HFF-Myc (cell line): ENCODE results near the gene HLTF.

Experiments
- DNase-seq: peaks from one replicate; pipeline ENCODE4 v3.0.0-alpha.2; 2011; ENCODE audit warnings: low read depth; ENCODE audit errors: extremely low read depth
- H3K4me3 ChIP-seq: replicated peaks from 2 replicates; pipeline ENCODE4 v1.5.1; 2011; ENCODE audit warnings: low read depth, mild to moderate bottlenecking, control low read depth, low read length
- TF ChIP-seq, protein P1 (sequence below): IDR thresholded peaks from 2 replicates; pipeline ENCODE4 v1.5.1; 2012; ENCODE audit warnings: mild to moderate bottlenecking, low read depth, low read length, control low read depth; ENCODE audit errors: missing control alignments

The HLTF gene

DNA sequence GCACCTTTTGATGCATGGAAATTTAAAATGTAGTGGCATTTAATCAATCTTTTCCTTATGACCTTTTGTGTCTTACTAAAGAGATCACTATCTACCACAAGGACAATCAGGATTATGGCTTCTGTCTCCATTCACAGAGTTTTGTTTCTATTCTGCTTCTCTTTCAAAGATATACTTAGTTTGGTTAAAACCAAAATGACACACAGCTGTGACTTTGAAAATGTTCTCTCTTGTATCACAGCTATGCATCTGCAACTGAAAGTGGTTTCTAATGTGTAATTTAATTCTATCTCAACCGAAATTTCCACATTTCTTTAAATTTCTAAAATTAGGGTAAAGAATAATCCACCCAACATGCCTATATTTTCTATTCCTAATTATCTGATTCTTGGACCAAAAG lies 27.7 kb downstream of the HLTF start:
- DNase-seq = no peak
- TF ChIP-seq, protein P1, sequence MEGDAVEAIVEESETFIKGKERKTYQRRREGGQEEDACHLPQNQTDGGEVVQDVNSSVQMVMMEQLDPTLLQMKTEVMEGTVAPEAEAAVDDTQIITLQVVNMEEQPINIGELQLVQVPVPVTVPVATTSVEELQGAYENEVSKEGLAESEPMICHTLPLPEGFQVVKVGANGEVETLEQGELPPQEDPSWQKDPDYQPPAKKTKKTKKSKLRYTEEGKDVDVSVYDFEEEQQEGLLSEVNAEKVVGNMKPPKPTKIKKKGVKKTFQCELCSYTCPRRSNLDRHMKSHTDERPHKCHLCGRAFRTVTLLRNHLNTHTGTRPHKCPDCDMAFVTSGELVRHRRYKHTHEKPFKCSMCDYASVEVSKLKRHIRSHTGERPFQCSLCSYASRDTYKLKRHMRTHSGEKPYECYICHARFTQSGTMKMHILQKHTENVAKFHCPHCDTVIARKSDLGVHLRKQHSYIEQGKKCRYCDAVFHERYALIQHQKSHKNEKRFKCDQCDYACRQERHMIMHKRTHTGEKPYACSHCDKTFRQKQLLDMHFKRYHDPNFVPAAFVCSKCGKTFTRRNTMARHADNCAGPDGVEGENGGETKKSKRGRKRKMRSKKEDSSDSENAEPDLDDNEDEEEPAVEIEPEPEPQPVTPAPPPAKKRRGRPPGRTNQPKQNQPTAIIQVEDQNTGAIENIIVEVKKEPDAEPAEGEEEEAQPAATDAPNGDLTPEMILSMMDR = no peak

DNA sequence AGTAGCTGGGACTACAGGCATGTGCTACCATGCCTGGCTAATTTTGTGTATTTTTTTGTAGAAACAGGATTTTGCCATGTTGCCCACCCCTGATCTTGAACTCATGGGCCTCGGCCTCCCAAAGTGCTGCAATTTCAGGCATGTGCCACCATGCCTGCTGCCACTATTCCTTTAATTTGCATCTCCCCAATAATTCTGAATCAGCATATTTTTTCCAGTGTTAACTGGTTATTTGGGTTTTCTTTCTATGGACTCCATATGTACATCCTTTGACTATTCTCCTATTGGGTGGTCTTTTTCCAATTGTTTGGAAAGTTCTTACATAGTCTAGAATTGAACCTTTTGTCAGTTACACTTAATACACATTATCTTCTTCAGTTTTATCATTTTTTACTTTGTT lies 28.1 kb downstream of the HLTF start:
- no peak overlapping the region for H3K4me3 ChIP-seq
- TF ChIP-seq, protein P1 = no peak
- DNase-seq = no peak

More for the DNA sequence above, 27.7 kb downstream of the HLTF start:
- H3K4me3 ChIP-seq = no peak overlapping the region

DNA sequence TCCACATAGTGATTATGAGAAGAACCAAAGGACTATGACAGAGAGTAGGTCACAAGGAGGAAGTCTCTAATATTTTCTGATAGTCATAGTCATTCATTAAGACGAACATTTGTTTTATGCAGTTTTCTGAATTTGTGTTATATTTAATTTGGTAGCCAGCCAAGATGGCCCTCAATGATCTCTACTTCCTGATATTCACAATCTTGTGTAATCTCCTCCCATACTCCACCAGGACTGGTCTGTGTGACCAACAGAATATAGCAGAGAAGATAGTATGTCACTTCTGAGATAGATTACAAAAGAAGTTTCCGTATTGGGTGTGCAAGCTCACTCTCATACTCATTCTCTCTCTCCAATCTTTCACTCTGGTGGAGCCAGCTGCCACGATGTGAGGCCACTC lies 30.8 kb downstream of the HLTF start:
- DNase-seq = no peak
- TF ChIP-seq, protein P1 = no peak
- no peak overlapping the region for H3K4me3 ChIP-seq

DNA sequence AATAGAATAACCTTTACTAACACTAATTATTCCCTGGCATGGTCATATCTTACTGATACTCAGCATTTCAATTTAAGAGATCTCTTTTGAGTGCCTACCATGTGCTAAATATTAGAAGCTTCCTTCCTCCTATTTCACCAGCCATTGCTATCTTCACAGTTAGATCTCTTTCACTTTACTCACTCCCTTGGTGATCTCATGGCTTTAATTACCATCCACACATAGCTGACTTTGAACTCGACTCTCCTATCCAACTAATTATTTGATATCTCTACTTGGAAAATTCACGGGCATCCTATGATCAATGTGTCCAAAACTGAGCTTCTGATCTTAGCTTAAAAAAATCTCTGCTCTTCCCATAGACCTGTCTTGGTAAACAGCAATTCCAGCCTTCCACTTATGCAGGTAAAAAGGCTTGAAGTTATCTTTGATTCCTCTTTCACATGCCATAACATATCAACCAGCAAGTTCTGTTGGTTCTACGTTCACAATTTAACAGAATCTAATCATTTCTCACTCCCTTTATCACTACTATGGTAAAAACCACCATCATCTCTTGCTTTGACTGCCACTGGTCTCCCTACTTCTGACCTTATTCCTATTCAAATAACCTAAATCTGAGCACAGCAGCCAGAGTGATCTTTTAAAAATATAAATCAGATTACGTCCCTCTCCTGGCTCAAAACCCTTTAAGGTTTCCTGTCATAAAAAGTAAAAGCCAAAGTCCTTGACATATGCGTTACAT lies 41.8 kb downstream of the HLTF start:
- no peak for DNase-seq
- TF ChIP-seq, protein P1 = no peak
- H3K4me3 ChIP-seq = no peak overlapping the region

DNA sequence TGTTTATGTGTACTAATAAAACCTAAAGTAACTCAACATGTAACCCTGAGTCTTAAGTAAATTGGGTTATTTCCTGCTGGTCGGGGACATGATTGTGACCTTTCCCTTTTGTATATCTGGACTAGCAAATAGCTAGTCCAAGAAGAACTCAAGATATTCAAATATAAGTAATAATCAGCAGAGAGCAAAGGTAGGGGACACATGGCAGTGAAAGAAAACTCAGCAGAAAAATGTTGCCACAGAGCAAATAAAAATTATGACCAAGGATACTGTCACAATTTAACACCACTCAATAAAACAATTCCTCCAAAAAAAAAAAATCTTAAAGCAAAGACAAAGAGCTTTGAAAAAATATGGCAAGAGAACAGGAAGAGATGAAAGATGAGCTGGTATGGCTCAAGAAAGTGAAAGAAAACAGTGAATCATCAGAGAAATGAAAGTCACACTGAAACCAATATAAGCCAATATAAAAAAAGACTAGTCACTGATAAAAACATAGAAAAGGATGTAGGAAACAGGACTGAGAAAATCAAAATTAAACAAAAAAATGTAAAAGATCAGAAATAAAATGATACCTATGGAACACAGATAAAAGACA lies 43.4 kb downstream of the HLTF start:
- no peak for DNase-seq
- TF ChIP-seq, protein P1 = no peak

DNA sequence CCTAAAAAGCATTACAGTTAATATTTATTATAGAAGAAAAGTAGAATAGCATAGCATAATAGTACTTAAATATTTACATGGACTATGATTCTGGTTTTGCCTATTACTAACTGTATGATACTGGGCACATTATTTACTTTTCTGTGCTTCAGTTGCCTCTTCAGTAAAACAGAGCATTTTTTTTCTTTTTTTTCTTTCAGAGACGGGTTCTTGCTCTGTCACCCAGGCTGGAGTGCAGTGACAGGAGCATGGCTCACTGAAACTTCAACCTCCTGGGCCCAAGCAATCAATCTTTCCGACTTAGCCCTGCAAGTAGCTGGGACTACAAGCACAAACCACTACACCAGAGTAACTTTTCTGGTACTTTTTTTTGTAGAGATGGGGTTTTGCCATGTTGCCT lies 48.0 kb downstream of the HLTF start:
- H3K4me3 ChIP-seq = no peak overlapping the region
- DNase-seq = no peak
- TF ChIP-seq, protein P1 = no peak

More for the DNA sequence above, 43.4 kb downstream of the HLTF start:
- H3K4me3 ChIP-seq = no peak overlapping the region
